ENCODE measurements around the gene MPND. TPM values are rescaled to one million over a fixed set of nuclear protein-coding genes. Genes with fewer than 3 reads are reported as not detected.
"Not testable (repeated sequence)": the region's sequence is repeated elsewhere in the genome, so short reads cannot be mapped to it uniquely, and the experiment has no call there.

MPND gene
- total RNA-seq, 1 donor from 2014 or later = 3.9 TPM

DNA sequence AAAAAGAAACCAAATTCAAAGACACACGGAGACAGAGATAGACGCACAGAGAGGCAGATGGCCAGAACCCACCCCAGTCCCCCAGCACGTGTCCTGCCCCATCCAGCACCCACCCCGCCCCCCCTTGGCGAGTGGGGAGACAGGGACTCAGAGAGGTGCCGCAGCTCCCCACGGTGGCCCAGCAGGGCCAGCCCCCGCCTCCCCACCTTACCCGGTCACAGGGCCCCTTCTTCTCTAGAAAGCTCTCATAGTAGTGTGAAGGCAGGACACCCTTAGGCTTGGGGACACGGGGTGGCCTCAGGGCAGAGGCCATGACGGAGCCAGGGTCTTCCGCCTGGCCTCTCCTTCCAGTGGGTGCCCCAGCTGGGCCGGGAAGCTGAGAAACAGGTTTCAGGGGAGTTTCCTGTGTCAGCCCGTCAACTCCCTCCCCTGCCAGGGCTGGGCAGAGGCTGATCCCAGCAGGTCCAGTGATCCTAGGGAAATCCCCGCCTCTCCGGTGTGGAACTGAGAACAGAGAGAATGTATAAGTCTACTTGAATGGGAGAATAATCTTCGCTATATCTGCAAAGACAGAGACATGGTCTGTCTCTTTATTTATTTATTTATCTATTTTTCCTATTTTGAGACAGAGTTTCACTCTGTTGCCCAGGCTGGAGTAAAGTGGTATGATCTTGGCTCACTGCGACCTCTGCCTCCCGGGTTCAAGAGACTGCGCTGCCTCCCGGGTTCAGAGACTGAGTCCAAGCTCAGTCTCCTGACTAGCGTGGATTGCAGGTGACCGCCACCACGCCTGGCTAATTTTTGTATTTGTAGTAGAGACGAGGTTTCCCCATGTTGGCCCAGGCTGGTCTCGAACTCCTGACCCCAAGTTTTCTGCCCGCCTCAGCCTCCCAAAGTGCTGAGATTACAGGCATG, 4.7 kb upstream of the MPND start, which contains the start of gene STAP2:
Gene STAP2 (minus strand): TSS at position 387 of the 915 bp plus-strand sequence. CDS start 74 bp downstream, at position 313.
- TF ChIP-seq, protein P1, sequence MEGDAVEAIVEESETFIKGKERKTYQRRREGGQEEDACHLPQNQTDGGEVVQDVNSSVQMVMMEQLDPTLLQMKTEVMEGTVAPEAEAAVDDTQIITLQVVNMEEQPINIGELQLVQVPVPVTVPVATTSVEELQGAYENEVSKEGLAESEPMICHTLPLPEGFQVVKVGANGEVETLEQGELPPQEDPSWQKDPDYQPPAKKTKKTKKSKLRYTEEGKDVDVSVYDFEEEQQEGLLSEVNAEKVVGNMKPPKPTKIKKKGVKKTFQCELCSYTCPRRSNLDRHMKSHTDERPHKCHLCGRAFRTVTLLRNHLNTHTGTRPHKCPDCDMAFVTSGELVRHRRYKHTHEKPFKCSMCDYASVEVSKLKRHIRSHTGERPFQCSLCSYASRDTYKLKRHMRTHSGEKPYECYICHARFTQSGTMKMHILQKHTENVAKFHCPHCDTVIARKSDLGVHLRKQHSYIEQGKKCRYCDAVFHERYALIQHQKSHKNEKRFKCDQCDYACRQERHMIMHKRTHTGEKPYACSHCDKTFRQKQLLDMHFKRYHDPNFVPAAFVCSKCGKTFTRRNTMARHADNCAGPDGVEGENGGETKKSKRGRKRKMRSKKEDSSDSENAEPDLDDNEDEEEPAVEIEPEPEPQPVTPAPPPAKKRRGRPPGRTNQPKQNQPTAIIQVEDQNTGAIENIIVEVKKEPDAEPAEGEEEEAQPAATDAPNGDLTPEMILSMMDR (conservative IDR thresholded peaks at IDR 0.05; ENCODE audit: low read depth, low read length) = no peak
- peak within 1 kb of the TSS; percentile 70 for H3K4me3 ChIP-seq (ENCODE audit: low read depth, low read length)
- DNase-seq (ENCODE audit: low read depth) = peak; percentile 47

DNA sequence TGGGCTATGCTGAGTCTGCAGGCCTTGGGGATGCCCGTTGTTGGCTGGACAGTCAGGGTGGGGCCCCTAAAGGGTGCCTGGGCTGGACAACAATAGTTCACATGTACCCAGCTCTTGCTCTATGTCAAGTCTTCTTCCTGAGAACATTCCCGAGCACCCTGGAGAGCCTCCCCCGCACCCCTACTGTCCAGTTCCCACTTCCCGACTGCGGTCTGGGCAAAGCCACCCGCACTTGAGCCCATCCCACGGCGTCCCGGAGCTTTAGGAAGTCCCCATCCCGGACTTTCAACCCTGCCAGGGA, 1.1 kb upstream of the MPND start:
- peak overlapping the region; percentile 71 for H3K4me3 ChIP-seq (ENCODE audit: low read depth, low read length)
- DNase-seq (ENCODE audit: low read depth) = no peak
- TF ChIP-seq, protein P1 (conservative IDR thresholded peaks at IDR 0.05; ENCODE audit: low read depth, low read length) = no peak

DNA sequence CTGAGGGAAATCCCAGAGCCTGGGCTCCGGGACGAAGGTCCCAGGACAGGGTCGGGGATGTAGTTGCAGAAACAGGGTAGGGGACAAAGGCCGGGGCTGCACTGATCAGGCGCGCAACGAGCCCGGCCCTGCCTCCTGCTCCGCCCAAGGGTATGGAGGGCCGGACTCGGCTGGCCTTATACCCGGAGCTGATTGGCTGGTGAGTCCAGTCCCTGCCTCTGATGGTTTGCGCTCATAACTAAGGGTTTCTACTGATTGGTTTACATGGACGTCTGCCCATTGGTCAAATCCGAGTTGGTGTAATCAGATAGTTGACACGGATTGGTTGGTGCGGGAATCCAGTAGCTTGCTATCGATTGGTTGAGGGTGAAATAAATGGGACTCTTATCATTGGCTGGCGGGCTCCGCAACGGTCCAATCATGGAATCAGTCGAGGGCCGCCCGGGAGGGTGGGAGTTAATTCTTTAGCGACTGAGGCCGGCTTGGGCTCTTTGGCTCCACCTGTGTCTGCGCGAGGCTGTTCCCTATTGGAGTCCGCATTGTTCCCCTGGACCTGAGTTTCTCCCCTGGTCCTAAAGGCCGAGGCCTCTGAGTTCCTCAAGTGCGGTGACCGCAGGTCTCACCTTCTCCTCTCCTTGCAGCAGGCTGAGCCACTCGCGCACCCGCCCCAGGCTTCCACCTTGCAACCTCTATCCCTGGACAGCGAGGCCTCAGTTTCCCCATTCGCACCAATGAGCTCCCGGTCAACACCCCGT, 570 bp upstream of the MPND start:
- DNase-seq (ENCODE audit: low read depth) = peak; percentile 100
- peak overlapping the region; percentile 76 for H3K4me3 ChIP-seq (ENCODE audit: low read depth, low read length)
- TF ChIP-seq, protein P1 (conservative IDR thresholded peaks at IDR 0.05; ENCODE audit: low read depth, low read length) = peak; percentile 52

DNA sequence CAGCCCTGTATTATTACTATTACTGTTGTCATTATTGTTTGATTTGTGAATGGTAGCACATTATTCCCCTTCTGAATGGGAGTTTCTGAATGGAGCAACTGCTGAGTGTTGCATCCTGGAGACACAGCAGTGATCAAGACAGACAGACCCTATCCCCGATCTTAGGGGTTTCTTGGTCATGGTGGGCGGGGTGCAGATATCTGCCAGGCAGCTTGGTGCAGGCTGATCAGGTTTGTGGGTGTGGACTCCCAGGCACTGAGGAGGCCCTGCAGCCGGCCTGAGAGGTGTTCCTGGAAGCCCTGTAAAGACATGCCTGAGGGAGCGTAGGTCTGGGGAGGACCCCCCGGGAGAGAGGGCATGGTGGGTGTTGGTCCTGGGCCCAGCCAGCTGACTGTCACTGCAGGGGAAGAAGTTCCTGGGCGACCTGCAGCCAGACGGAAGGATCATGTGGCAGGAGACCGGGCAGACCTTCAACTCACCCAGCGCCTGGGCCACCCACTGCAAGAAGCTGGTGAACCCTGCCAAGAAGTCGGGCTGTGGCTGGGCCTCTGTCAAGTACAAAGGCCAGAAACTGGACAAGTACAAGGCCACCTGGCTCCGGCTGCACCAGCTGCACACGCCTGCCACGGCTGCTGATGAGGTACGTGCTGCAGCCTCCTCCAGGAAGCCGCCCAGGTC, 2.1 kb downstream of the MPND start:
- no peak overlapping the region for H3K4me3 ChIP-seq (ENCODE audit: low read depth, low read length)
- TF ChIP-seq, protein P1 (conservative IDR thresholded peaks at IDR 0.05; ENCODE audit: low read depth, low read length) = no peak
- DNase-seq (ENCODE audit: low read depth) = no peak

DNA sequence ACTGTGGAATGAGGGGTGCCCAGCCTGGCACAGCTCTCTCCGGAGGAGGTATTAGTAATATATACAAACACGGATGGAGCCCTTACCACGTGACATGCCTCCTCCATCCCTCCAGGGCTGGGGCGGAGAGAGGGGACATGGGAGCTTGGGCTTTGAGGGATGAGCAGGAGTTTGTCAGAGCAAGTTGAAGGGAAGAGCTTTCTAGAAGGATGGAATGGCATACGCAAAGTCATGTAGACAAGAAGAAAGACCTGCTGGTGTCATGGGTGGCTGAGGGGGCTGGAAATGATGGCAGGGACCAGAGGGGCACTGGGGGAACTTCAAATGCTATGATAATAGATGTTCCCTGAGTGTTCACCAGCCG, 2.6 kb downstream of the MPND start:
- TF ChIP-seq, protein P1 (conservative IDR thresholded peaks at IDR 0.05; ENCODE audit: low read depth, low read length) = no peak
- no peak overlapping the region for H3K4me3 ChIP-seq (ENCODE audit: low read depth, low read length)
- no peak for DNase-seq (ENCODE audit: low read depth)

DNA sequence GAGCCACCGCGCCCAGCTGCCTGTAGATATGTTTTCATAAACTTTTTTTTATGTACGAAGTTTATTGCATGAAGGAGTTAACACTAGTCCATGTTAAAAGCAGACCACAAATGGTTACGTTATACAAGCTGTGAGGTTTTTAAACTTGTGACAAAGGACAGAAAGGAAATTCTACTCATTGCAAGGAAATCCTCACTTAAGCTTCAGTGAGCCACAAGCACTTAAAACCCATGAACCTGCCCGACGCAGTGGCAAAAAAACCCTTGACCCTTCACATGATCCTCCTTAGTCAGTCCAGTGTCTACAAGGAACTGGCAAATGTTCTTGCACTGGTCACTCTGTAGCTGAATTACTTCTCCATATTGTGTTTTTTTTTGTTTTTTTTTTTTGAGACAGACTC, 4.2 kb downstream of the MPND start:
- DNase-seq (ENCODE audit: low read depth) = no peak
- no peak overlapping the region for H3K4me3 ChIP-seq (ENCODE audit: low read depth, low read length)
- TF ChIP-seq, protein P1 (conservative IDR thresholded peaks at IDR 0.05; ENCODE audit: low read depth, low read length) = no peak

DNA sequence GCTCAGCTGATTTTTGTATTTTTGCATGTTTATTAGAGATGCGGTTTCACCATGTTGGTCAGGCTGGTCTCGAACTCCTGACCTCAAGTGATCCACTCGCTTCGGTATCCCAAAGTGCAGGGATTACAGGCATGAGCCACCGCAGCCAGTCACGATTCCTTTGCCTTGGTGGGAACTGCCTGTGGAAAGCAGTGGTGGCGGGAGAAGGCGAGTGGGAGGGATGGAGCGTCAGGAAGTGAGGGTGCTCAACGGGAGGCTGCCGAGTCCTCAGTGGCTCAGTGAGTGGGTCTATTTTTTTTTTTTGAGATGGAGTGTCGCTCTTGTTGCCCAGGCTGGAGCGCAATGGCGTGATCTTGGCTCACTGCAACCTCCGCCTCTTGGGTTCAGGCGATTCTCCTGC, 5.9 kb downstream of the MPND start:
- H3K4me3 ChIP-seq (ENCODE audit: low read depth, low read length); DNase-seq (ENCODE audit: low read depth): not testable (repeated sequence)
